HG03460 (cell line): ENCODE data around the gene ALDOA.
"Not testable (repeated sequence)": the region's sequence is repeated elsewhere in the genome, so short reads cannot be mapped to it uniquely, and the experiment has no call there.

Experiments used
- ATAC-seq: cut with Tn5 transposase; IDR thresholded peaks from one replicate; pipeline ENCODE4 v1.9.1; 2021; ENCODE audit not compliant: unreplicated experiment

The ALDOA gene

DNA sequence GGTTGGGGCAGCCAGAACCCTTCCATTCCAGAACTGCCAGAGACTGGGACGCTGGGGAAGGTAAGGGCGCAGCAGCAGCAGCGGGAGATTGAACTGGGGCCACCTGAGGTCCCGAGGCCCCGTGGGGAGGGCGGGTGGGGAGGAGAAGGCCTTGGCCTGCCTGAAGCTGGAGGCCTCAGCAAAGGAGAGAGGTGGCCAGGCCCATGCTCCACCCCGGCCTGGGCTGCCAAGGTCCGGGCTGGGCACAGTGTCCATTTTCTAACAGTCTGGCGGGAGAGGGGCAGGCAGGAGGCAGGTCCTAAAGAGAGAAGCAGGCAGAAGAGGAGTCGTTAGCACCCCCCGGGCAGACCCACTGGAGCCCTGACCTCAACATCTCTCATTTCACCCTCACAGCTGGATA is 48.9 kb downstream of the ALDOA start:
- no peak for ATAC-seq

DNA sequence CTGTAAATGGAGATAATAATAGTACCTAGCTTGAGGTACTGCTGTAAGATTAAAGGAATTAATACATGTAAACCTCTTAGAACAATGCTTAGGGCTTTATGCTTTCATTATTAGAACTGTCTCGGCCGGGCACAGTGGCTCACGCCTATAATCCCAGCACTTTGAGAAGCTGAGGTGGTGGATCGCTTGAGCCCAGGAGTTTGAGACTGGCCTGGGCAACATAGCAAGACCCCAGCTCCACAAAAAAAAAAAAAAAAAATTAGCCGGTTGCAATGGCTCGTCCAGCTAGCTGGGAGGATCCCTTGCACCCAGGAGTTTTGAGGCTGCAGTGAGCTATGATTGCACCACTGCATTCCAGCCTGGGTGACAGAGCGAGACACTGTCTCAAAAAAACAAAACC is 49.3 kb downstream of the ALDOA start:
- ATAC-seq: not testable (repeated sequence)

DNA sequence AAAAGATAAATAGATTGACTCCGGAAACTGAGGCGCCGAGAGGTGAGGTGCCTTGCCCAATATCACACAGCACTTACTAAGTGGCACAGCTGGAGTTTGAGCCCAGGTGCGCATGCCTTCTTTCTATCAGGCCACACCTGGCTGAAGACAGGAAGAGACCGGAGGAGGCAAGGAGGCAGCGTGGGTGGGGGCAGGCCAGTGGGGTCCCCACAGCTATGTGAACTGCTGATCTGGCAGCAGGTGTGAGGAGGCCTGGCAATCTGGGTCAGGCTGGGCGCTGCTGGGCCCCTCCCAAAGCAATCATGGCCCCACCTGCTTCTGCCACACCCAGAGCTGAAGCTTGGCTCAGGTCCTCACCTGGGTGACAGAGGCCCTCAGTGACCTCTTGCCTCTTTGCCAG is 49.7 kb downstream of the ALDOA start:
- ATAC-seq: no peak

DNA sequence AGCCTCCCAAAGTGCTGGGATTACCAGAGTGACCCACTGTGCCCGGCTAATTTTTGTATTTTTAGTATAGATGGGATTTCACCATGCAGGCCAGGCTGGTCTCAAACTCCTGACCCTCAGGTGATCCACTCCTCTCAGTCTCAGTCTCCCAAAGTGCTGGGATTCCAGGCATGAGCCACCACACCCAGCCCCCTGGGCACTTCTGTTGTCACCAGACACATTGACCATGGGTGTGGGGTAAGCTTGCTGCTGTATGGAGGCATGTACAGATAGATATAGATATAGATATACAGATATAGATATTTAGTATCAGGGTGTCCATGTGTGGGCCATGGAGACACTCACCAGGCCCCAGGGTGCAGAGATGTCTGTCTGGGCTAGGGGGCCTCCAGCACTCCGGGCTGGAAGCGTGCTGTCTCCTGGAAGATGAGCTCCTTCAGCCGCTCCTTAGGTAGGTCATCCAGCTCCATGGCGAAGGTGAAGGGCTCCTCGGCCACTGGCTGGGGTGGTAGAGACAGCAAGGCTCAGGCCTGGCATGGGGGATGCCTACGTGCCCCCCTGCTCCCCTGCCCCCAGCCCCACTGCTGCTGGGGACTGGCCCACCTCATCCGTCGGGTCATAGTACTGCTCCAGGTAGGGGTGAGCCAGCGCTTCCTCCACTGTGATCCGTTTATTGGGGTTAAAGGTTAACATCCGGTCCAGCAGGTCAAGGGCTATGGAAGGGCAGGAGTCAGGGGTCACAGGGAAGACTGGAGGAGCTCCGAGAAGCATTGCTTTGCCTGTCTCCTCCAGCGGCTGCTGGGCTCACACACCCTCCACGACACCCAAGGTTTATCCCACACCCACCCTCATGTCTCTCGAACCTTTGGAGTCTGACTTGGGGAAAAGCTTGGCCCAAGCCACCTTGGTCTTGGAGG is 51.0 kb downstream of the ALDOA start:
- no peak for ATAC-seq

DNA sequence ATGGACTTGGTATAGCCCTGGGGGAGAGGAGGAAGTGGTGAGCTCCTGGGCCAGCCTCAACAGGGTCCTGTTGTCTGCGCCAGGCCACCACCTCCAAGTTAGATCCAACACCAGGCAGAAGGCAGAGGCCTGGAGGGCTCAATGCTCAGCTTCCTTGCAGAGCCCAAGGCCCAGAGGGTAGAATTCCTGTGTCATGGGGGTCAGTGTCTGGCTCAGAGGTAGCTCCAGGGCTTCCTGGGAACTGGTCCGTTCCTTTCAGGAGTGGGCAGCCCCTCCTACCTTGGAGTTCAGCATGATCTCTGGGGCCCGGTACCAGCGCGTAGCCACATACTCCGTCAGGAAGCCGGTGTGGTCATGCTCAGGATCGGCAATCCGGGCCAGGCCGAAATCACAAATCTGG is 52.2 kb downstream of the ALDOA start:
- no peak for ATAC-seq

DNA sequence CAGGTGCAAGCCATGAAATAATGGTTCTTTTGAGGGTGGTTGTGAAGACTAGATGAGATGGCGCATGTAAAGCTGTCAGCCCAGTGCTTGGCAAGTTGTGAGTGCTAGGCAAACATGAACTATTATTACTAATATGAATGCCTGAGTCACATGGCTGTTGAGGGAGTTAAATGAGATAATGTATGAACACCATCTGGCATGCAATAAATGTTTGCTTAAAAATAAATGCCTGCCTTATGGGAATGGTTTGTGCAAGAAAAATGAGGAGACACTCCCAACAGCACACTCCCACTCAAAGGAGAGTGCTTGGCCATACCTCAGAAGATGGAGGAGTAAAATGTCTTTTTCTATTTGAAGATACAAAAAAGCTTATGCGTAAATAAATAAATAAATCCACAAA is 53.9 kb downstream of the ALDOA start:
- ATAC-seq: no peak
